ENCODE data around the gene DPY19L3.

DNA sequence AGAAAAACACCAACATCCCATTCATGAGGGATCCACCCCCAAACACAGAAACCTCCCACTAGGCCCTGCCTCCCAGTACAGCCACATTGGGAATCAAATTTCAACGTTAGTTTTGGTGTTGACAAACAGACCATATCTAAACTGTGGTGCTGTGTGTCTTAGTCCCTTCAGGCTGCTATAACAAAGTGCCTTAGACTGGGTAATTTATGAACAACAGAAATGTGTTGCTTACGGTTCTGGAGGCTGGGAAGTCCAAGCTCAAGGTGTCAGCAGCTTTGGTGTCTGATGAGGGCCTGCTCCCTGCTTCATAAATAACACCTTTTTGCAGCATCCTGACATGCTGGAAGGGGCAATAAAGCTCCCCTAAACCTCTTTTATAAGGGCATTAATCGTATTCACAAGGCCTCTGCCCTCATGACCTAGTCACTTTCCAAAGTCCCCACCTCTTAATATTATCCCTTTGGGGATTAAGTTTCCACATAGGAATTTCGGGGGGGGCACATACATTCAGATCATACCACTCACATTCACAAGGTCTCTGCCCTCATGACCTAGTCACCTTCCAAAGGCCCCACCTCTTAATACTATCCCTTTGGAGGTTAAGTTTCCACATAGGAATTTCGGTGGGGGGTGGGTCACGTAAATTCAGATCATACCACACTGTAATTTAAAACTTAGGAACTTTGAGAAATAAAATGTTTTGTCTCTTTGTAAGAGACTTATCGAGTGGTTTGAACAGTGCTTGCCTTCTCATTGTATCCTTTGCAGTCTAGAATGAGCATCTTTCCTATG lies 32.6 kb upstream of the DPY19L3 start:
- no peak for TF ChIP-seq CTCF (IDR thresholded peaks at IDR 0.05)
- TF ChIP-seq EZH2 (IDR thresholded peaks at IDR 0.05; ENCODE audit: borderline replicate concordance, insufficient read depth, low read depth, low read length, poor library complexity, severe bottlenecking), result no peak

All from B cell (primary cell).